Neural cell (in vitro differentiated cells): Measurements from ENCODE around the gene GNLY. TPM values are rescaled to one million over a fixed set of nuclear protein-coding genes. Genes with fewer than 3 reads are reported as not detected.

ENCODE experiments used
- H2AFZ ChIP-seq: fragments of 200-600, 300-800 bp; sonication (generic), shearing (Covaris generic); 2 replicates; pipeline ENCODE4 v1.6.0; 2014; ENCODE audit warnings: low read depth, mild to moderate bottlenecking, antibody characterized with exemption, low read length, moderate library complexity
- H3F3A ChIP-seq: fragments of 200-600 bp; shearing (Covaris generic); 2 replicates; pipeline ENCODE4 v1.6.1; 2016; ENCODE audit warnings: mild to moderate bottlenecking, moderate library complexity, mixed read lengths, antibody characterized with exemption, low read length; ENCODE audit not compliant: insufficient read depth, poor library complexity, severe bottlenecking
- H3K27ac ChIP-seq: fragments of 200-600, 300-800 bp; sonication (generic), shearing (Covaris generic); 2 replicates; pipeline ENCODE4 v1.5.1; 2014; ENCODE audit warnings: mild to moderate bottlenecking, low read length, moderate library complexity
- H3K27me3 ChIP-seq: fragments of 300-800, 200-600 bp; sonication (generic), shearing (Covaris generic); 2 replicates; pipeline ENCODE4 v1.6.0; 2014; ENCODE audit warnings: mild to moderate bottlenecking, low read depth, low read length, moderate library complexity; ENCODE audit not compliant: insufficient read depth
- H3K36me3 ChIP-seq: fragments of 300-800, 200-600 bp; sonication (generic), shearing (Covaris generic); 2 replicates; pipeline ENCODE4 v1.5.1; 2014; ENCODE audit warnings: mild to moderate bottlenecking, antibody characterized with exemption, low read length, moderate library complexity; ENCODE audit not compliant: insufficient read depth
- H3K4me2 ChIP-seq: fragments of 300-800, 200-600 bp; sonication (generic), shearing (Covaris generic); 2 replicates; pipeline ENCODE4 v1.6.0; 2014; ENCODE audit warnings: mild to moderate bottlenecking, low read length
- H3K4me3 ChIP-seq: fragments of 300-800, 200-600 bp; sonication (generic), shearing (Covaris generic); 2 replicates; pipeline ENCODE4 v1.5.1; 2014; ENCODE audit warnings: mild to moderate bottlenecking, low read length, moderate library complexity
- H3K79me2 ChIP-seq: fragments of 200-600 bp; shearing (Covaris generic); replicated peaks from 2 replicates; pipeline ENCODE4 v1.6.0; 2014; ENCODE audit warnings: mild to moderate bottlenecking, low read length, moderate library complexity; ENCODE audit not compliant: insufficient read depth
- H3K9ac ChIP-seq: fragments of 300-800, 200-600 bp; sonication (generic), shearing (Covaris generic); 2 replicates; pipeline ENCODE4 v1.6.1; 2016; ENCODE audit warnings: mild to moderate bottlenecking, low read length, mixed read lengths
- H3K9me2 ChIP-seq: fragments of 200-600 bp; shearing (Covaris generic); 2 replicates; pipeline ENCODE4 v1.6.1; 2016; ENCODE audit warnings: mild to moderate bottlenecking, low read length, mixed read lengths; ENCODE audit not compliant: insufficient read depth
- H3K9me3 ChIP-seq: fragments of 200-600, 300-800 bp; sonication (generic), shearing (Covaris generic); 2 replicates; pipeline ENCODE4 v1.6.1; 2016; ENCODE audit warnings: mild to moderate bottlenecking, mixed run types, low read length, moderate library complexity, mixed read lengths
- H4K20me1 ChIP-seq: fragments of 200-600 bp; shearing (Covaris generic); 2 replicates; pipeline ENCODE4 v1.6.1; 2016; ENCODE audit warnings: mild to moderate bottlenecking, mixed run types; ENCODE audit not compliant: insufficient read depth
- CTCF ChIP-seq: fragments of 450-650 bp; IDR thresholded peaks from 2 replicates; pipeline ENCODE4 v1.5.1; 2014; ENCODE audit warnings: antibody characterized with exemption, mild to moderate bottlenecking, moderate library complexity; ENCODE audit not compliant: poor library complexity, severe bottlenecking
- EP300 ChIP-seq: fragments of 450-650 bp; conservative IDR thresholded peaks from 2 replicates; pipeline ENCODE4 v1.6.1; 2014; ENCODE audit warnings: antibody characterized with exemption, mild to moderate bottlenecking, moderate library complexity; ENCODE audit not compliant: poor library complexity, severe bottlenecking
- EZH2 ChIP-seq: fragments of 200-600, 300-800 bp; shearing (Covaris generic), sonication (generic); IDR thresholded peaks from 2 replicates; pipeline ENCODE4 v1.6.1; 2014; ENCODE audit warnings: antibody characterized with exemption, low read length, borderline replicate concordance, mild to moderate bottlenecking; ENCODE audit not compliant: insufficient read depth, poor library complexity, severe bottlenecking
- MXI1 ChIP-seq: fragments of 450-650 bp; conservative IDR thresholded peaks from 2 replicates; pipeline ENCODE4 v1.6.1; 2014; ENCODE audit warnings: antibody characterized with exemption, mild to moderate bottlenecking; ENCODE audit not compliant: poor library complexity, severe bottlenecking
- POLR2AphosphoS5 ChIP-seq: IDR thresholded peaks from 2 replicates; pipeline ENCODE4 v1.6.1; 2012
- RAD21 ChIP-seq: fragments of 450-650 bp; conservative IDR thresholded peaks from 2 replicates; pipeline ENCODE4 v1.6.1; 2014; ENCODE audit warnings: antibody characterized with exemption, mild to moderate bottlenecking, moderate library complexity
- REST ChIP-seq: IDR thresholded peaks from 2 replicates; pipeline ENCODE4 v1.6.1; 2012; ENCODE audit warnings: borderline replicate concordance
- SMC3 ChIP-seq: fragments of 450-650 bp; conservative IDR thresholded peaks from 2 replicates; pipeline ENCODE4 v1.6.1; 2014; ENCODE audit warnings: antibody characterized with exemption, mild to moderate bottlenecking, moderate library complexity; ENCODE audit not compliant: poor library complexity
- TAF1 ChIP-seq: IDR thresholded peaks from 2 replicates; pipeline ENCODE4 v1.6.1; 2012; ENCODE audit warnings: low read depth
- polyA plus RNA-seq: library from polyadenylated mRNA; depleted of rRNA; stranded (reverse); fragments of >200 nt; gene quantifications from 2 replicates; pipeline ENCODE4 v1.2.3, GENCODE V29; 2014

GNLY gene
- polyA plus RNA-seq, 1 donor from 2014 or later = not detected

- H3K4me2 ChIP-seq = no peak overlapping the region
- H3K9ac ChIP-seq = no peak overlapping the region
- H3K9me2 ChIP-seq = no peaks in the 10 kb centered on the region
- H4K20me1 ChIP-seq = no peaks in the 10 kb centered on the region
- H3K27ac ChIP-seq = no peak overlapping the region
- no peaks in the 10 kb centered on the region for H3K79me2 ChIP-seq
- H2AFZ ChIP-seq = no peak overlapping the region
- TF ChIP-seq CTCF (no peak), MXI1 (no peak), EP300 (no peak)
- H3F3A ChIP-seq = no peaks in the 10 kb centered on the region
- no peak overlapping the region for H3K4me3 ChIP-seq
- H3K27me3 ChIP-seq = no peaks in the 10 kb centered on the region
- H3K9me3 ChIP-seq = no peaks in the 10 kb centered on the region
- peaks cover 11% of the 10 kb centered on the region for H3K36me3 ChIP-seq
Measured at GRCh38 chr2:85650456-85650855, 43.7 kb upstream of the GNLY start.

GRCh38 chr2:85651097-85651496 is 43.1 kb upstream of the GNLY start:
- Histone ChIP-seq H4K20me1 (no peaks in the 10 kb centered on the region), H3K4me2 (no peak overlapping the region), H3K27ac (no peak overlapping the region), H3K9me3 (no peaks in the 10 kb centered on the region), H3F3A (no peaks in the 10 kb centered on the region), H3K9me2 (no peaks in the 10 kb centered on the region), H2AFZ (no peak overlapping the region), H3K27me3 (no peaks in the 10 kb centered on the region), H3K36me3 (peaks cover 11% of the 10 kb centered on the region), H3K79me2 (no peaks in the 10 kb centered on the region), H3K9ac (no peak overlapping the region), H3K4me3 (no peak overlapping the region)
- no peak for TF ChIP-seq POLR2AphosphoS5
- TF ChIP-seq CTCF = no peak
- TF ChIP-seq MXI1 = no peak
- TF ChIP-seq SMC3 = no peak
- TF ChIP-seq EZH2 = no peak
- TF ChIP-seq REST = no peak
- TF ChIP-seq TAF1 = no peak
- no peak for TF ChIP-seq RAD21
- no peak for TF ChIP-seq EP300
